Stimulated activated CD8-positive, alpha-beta memory T cell treated with anti-CD3 and anti-CD28 coated beads, Interleukin-7, amount 100 ng/mL, for 48 hours (primary cell): ENCODE data around the gene GALNT1.
"Not testable (repeated sequence)": the region's sequence is repeated elsewhere in the genome, so short reads cannot be mapped to it uniquely, and the experiment has no call there.

Experiments
- DNase-seq, 2 donors: peaks; one replicate each; pipeline ENCODE4 v3.0.0-alpha.2; 2020; ENCODE audit warnings: low read depth in 1 of 2; ENCODE audit errors: extremely low read depth in 1 of 2

GALNT1 gene

DNA sequence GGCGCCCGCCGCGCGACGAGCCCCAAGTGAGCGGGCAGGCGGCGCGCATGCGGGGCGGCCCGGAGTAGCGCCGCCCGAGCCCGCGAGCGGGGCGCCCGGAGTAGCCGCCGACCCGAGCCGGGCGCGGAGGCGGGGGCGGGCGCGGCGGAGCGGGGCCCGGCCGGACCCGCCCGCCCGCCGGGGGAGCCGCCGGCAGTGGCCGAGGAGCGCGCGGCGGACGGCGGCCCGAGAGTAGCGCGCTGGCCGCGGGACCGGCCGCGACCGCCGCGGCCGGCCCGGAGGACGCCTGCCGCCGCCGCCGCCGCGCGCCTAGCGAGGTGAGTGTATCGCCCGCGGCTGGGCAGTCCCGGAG is at the start of gene GALNT1:
TSS of gene GALNT1 (plus strand) at position 195 of the 352 bp plus-strand sequence. CDS start 72,923 bp downstream, outside the sequence.
- no peak for DNase-seq

- no peak for DNase-seq
These were observed 47.6 kb upstream of the GALNT1 start for GRCh38 chr18:35533916-35534405.

GRCh38 chr18:35535297-35535696 is 46.2 kb upstream of the GALNT1 start:
- no peak for DNase-seq

DNA sequence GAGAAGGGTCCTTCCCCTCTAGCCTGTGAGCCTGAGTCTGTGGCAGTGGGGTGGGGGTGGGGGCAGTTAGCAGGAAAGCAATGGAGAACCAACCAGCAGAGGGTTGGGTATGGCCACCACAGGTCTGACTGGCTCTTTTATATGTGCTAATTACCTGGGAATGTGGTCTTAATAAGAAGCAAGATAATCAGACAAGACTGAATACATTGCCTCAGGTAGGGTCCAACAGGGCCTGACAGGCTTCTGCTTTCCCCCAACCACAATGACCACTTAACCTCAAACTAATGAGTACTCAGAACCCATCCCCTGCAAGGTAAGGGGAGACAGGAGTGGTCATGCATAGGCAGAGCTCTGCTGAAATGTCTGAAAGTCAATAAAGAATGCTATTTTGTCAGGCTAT is 39.2 kb upstream of the GALNT1 start:
- no peak for DNase-seq

- no peak for DNase-seq
These were observed 34.4 kb upstream of the GALNT1 start for GRCh38 chr18:35547008-35547605.

DNA sequence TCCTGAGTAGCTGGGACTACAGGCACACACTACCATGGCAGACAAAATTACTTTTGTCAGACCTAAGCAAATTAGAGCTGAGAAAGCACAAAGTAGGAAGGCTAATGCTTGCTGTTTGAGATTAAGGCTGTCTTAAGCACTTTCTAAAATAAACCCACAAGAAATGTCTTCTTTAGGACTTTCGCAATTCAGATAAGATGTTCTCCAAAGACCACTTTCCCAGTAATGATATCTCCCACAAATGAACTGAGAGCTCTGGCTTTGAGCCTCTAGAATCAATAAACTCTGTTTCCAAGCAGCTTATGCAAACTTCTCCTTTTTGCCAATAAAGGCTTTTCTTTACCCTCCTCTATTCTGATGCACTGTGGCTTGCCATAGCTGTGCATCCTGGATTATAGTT is 32.0 kb upstream of the GALNT1 start:
- no peak for DNase-seq

DNA sequence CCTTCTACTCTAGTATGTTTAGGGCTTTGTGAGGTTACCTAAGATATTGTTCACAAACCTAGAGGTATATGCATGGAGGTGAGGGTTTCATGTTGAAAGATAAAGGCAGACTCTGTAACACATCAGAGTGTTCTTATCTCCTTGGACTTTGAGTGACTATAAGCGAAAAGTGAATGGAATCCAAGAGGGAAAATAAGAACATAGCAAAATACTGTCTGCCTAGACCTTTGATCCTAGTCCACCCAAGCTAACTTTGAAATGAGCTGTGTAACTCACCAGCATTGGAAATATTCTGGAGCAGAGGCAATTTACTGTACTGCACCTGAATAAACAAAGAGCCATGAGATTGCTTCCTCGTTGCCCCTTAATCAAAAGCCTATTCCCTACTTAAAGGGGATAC is 28.2 kb upstream of the GALNT1 start:
- no peak for DNase-seq

DNA sequence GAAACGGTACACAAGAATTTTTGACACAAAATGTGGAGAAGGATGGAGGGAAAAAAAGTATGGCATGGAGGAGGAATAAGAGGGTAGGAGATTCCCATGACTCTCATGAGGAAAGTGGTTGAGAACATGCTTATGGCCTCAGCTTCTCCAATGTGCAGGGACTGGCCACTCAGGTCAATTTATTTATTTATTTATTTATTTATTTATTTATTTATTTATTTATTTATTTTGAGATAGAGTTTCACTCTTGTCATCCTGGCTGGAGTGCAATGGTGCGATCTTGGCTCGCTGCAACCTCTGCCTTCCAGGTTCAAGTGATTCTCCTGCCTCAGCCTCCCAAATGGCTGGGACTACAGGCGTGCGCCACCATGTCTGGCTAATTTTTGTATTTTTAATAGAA is 26.0 kb upstream of the GALNT1 start:
- DNase-seq = not testable (repeated sequence)

- DNase-seq = no peak
These were observed 21.7 kb upstream of the GALNT1 start for GRCh38 chr18:35559867-35560266.

DNA sequence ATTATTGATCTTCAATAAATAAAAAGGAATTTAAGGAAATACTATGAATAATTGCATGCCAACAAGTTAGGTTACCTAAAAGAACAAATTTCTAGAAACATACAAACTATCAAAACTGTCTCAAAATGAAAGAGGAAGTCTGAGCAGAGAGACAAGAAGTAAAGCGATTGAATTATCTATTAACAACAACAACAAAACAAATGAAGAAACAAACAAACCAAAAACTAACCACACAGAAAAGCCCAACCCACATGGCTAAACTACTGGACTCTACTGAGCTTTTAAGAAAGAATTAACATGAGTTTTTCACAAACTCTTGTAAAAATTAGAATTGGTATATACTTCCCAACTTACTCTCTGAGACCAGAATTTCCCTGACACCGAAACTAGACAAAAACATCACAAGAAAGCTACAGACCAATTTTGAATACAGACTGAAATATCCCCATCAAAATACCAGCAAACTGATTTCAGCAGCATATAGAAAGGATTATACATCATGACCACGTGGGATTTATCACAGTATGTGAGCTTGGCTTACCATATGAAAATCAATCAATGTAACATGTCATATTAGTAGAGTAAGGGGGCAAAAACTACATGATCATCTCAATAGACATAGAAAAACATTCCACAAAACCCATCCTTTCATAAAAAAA is 16.6 kb upstream of the GALNT1 start:
- DNase-seq = no peak

DNA sequence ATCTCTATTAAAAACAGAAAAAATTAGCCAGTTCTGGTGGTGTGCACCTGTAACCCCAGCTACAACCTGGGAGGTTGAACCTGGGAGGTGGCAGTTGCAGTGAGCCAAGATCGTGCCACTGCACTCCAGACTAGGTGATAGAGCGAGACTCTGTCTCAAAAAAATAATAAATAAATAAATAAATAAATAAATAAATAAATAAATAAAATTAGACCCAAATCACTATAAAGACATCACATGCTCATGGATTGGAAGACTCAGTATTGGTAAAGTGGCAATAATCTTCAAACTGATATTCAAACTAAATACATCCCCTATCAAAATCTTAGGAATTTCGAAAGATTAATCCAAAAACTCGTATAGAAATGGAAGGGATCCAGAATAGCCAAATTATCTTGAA is 15.5 kb upstream of the GALNT1 start:
- no peak for DNase-seq

GRCh38 chr18:35570182-35570581 is 11.4 kb upstream of the GALNT1 start:
- DNase-seq = no peak

DNA sequence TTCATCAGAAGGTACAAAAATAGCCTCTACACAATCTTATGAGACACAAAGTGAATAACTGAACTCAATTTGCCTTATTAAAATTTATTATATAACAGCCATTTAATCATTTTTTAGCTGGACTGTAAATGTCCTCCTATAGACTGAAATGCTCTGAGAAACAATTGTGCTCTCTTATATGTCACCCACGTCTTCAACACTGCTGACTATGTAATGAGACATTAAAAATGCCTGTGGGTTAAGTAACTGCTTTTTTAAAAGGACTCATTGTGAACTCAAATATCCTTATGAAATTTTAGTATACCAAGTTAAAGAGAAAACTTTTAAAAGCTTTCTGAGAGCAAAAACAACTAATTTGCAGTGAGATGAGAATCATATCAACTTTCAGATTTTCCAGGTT is 10.4 kb upstream of the GALNT1 start:
- no peak for DNase-seq

DNA sequence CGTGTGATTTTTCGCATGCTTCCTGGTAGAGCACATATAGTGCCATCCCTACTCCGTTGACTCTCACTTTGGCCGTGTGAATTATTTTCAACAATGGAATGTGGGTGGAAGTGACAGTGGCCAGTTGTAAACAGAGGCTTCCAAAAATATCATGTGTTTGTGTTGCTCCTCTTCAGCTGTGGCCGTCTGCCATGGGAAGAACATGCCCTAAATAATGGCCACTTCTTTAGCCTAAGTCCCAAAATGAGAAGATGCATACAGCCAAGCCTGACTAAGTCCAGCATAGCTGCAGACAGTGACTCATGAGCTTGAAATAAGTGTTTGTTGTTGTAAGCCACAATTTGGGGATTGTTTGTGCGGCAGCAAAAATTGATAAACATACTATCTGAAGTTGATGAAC is 8.9 kb upstream of the GALNT1 start:
- no peak for DNase-seq

DNA sequence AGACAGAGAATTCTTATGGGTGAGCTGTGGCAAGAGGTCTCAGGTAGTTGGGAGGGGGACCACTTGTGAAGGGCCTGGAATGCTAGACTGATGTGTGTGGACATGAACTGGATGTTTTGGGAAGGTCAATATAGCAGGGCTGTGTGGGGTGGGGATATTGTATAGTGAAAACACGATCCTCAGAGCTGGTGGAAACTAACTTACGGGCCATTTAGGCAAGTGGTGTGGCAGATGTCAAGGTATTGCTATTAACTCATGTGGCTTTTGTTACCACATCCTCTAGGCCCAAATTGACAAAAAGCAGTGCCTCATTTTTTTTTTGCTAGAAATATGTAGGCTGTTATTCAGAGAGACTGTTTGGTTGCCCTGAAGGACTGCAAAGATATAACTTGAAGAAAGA is 8.0 kb upstream of the GALNT1 start:
- DNase-seq = no peak

- DNase-seq = not testable (repeated sequence)
These were observed 5.2 kb upstream of the GALNT1 start for GRCh38 chr18:35576240-35576845.

DNA sequence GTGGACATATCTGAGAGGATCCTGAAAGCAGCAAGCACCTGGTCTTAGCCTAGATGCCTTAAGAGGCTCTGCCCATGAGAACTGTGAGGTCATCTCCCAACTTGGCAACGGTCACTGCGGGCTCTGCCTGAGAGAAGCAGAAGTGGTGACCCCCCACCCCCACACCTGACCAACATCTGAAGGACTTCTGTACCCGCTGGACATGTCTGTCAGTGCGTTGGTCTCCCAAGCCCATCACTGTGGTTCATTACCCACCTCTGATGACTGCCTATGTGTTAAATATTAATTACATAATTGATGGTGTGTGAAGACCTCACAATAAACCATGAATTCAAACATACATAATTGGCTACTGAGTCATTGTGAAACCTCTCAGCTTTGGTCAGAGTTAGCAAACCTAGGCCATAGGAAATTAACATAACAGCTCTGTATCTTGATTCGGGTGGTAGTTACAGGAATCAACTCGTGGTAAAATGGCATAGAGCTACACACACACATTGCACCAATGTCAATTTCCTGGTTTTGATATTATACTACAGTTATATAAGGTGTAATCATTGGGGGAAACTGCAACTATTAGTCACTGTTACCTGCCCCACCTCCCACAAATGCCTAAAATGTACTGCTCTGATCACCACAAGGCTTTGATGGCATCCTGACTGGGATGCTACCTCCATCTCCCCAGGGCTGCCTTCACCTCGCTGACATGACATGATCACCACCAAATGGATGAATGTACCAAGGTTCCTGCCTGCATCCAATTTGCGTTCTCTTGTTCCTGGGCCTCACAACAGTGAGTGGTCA is 4.3 kb upstream of the GALNT1 start:
- DNase-seq = peak in 1 of 2 donors; percentile 23

DNA sequence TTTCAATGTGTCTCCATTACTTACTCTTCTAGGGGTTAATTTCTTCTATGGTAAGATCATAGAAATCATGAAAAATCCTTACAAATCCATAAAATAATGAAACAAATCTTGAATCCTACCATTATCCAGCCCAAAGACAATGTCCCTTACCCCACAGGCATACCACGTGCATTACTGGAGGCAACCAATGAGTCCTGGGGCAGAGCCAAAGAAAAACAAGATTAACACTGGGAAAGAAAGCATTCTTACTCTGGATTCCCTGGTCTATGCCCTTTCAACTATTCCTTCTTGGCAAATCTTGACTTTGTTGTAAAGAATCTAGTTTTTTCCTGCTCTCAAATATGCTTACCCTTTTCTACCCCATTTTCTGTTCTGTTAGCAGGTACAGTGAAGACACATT is 3.1 kb upstream of the GALNT1 start:
- no peak for DNase-seq

- no peak for DNase-seq
These were observed 2.6 kb upstream of the GALNT1 start for GRCh38 chr18:35578936-35579335.

DNA sequence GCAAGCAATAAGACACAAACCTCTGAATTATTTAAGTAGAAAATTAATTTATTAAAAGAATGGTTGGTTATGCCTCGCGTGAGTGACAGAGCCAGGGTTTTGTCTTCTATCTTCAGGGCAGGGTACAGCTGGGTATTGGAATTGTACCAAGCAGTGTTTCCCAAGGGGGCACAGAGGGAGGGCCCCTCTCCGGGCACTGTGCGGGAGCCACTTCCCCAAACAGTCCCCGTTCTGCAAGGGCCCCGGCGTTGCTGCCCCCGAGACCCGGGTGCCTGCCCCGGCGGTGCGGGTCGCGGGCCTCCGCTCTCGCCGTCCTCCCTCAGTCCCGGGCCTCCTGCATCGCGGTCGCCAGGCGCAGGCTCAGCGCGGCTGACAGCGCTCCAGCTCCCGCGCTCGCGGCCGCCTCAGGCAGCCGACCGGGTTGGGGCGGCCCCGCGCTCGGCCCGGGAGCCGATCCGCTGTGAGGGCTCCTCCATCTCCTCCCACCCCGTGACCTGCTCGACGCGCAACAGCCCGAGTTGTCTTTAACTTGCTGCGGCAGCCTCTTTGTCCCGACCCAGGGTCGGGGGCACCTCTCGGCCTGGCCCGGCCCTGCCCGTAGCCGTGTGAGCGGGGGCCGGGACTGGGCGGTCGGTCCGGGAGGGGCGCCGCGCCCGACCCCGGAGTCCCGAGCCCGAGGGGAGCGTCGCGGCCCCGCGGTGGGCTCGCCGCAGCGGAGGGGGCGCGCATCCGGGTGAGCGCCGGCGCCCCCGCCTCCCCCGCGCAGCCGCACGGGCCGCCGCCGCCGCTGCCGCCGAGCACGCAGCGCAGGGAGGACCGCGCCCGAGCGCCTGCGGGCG is 620 bp upstream of the GALNT1 start:
- DNase-seq = peak in 1 of 2 donors; percentile 21
